HG03571 (cell line): ENCODE measurements around the gene COL28A1.
"Not testable (repeated sequence)": the region's sequence is repeated elsewhere in the genome, so short reads cannot be mapped to it uniquely, and the experiment has no call there.

Experiments used
- ATAC-seq: cut with Tn5 transposase; IDR thresholded peaks from one replicate; pipeline ENCODE4 v1.9.1; 2021; ENCODE audit not compliant: unreplicated experiment

COL28A1 gene

GRCh38 chr7:7421826-7422225, 113.8 kb downstream of the COL28A1 start:
- no peak for ATAC-seq

GRCh38 chr7:7418997-7419396, 116.7 kb downstream of the COL28A1 start:
- no peak for ATAC-seq

GRCh38 chr7:7417851-7418250, 117.8 kb downstream of the COL28A1 start:
- ATAC-seq: no peak

- ATAC-seq: no peak
Measured at GRCh38 chr7:7417414-7417813, 118.3 kb downstream of the COL28A1 start.

- no peak for ATAC-seq
Measured at GRCh38 chr7:7416031-7416858, 119.4 kb downstream of the COL28A1 start.

- ATAC-seq: no peak
Measured at GRCh38 chr7:7414791-7415603, 120.7 kb downstream of the COL28A1 start.

GRCh38 chr7:7408001-7408770, 127.5 kb downstream of the COL28A1 start:
- ATAC-seq: no peak

- ATAC-seq: no peak
Measured at GRCh38 chr7:7405461-7405860, 130.2 kb downstream of the COL28A1 start.

GRCh38 chr7:7399707-7400106, 136.0 kb downstream of the COL28A1 start:
- ATAC-seq: no peak

GRCh38 chr7:7395785-7396184, 139.9 kb downstream of the COL28A1 start:
- no peak for ATAC-seq

- ATAC-seq: not testable (repeated sequence)
Measured at GRCh38 chr7:7388164-7388563, 147.5 kb downstream of the COL28A1 start.

- no peak for ATAC-seq
Measured at GRCh38 chr7:7385421-7385820, 150.3 kb downstream of the COL28A1 start.

GRCh38 chr7:7384228-7384627, 151.4 kb downstream of the COL28A1 start:
- ATAC-seq: no peak

- no peak for ATAC-seq
Measured at GRCh38 chr7:7375538-7375937, 160.1 kb downstream of the COL28A1 start.

GRCh38 chr7:7370076-7370475, 165.6 kb downstream of the COL28A1 start:
- no peak for ATAC-seq

GRCh38 chr7:7369134-7369533, 166.5 kb downstream of the COL28A1 start:
- no peak for ATAC-seq

- no peak for ATAC-seq
Measured at GRCh38 chr7:7354674-7355073, 181.0 kb downstream of the COL28A1 start.

- no peak for ATAC-seq
Measured at GRCh38 chr7:7352845-7353244, 182.8 kb downstream of the COL28A1 start.

GRCh38 chr7:7351832-7352231, 183.8 kb downstream of the COL28A1 start:
- ATAC-seq: no peak

GRCh38 chr7:7351156-7351555, 184.5 kb downstream of the COL28A1 start:
- no peak for ATAC-seq

GRCh38 chr7:7349156-7349555, 186.5 kb downstream of the COL28A1 start:
- no peak for ATAC-seq
